Suprapubic skin (tissue), 3 donors: ENCODE data around the gene APLNR.

Experiments used
- EP300 ChIP-seq: sonication (generic); formaldehyde crosslinking; IDR thresholded peaks from one replicate; pipeline ENCODE4 v1.6.1; 2017; ENCODE audit warnings: antibody characterized with exemption
- TF ChIP-seq, protein P1 (sequence below), 2 donors: fragments of 200-600 bp in 1 of 2; fragments of 450-650 bp in 1 of 2; sonication (generic) in 1 of 2; IDR thresholded peaks; one replicate each; pipeline ENCODE4 v1.5.1; 2016 to 2019; ENCODE audit warnings: antibody characterized with exemption in 2 of 2, mild to moderate bottlenecking in 1 of 2, moderate library complexity in 1 of 2

DNA sequence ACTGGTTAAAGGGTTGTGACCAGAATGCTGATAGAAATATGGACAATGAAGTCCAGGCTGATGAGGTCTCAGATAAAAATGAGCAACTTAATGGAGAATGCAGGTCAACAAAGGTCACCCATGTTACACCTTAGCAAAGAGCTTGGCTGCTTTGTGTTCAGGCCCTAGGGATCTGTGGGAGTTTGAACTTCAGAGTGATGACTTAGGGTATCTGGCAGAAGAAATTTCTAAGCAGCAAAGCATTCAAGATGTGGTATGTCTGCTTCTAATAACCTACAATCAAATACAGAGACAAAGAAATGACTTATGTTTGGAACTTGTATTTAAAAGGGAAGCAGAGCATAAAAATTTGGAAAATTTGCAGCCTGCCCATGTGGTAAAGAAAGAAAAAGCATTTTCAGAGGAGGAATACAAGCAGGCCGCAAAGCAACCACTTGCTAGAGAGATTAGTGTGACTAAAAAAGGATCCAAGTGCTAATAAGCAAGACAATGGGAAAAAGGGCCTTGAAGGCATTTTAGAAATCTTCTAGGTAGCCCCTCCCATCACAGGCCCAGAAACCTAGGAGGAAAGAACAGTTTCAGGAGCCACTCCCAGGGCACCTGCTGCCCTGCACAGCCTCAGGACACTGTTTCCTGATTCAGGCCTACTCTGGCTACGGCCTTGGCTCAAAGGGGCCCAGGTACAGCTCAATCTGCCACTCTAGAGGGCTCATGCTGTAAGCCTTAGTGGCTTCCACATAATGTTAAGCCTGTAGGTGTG is 46.4 kb upstream of the APLNR start:
- TF ChIP-seq EP300, result no peak
- TF ChIP-seq, protein P1, sequence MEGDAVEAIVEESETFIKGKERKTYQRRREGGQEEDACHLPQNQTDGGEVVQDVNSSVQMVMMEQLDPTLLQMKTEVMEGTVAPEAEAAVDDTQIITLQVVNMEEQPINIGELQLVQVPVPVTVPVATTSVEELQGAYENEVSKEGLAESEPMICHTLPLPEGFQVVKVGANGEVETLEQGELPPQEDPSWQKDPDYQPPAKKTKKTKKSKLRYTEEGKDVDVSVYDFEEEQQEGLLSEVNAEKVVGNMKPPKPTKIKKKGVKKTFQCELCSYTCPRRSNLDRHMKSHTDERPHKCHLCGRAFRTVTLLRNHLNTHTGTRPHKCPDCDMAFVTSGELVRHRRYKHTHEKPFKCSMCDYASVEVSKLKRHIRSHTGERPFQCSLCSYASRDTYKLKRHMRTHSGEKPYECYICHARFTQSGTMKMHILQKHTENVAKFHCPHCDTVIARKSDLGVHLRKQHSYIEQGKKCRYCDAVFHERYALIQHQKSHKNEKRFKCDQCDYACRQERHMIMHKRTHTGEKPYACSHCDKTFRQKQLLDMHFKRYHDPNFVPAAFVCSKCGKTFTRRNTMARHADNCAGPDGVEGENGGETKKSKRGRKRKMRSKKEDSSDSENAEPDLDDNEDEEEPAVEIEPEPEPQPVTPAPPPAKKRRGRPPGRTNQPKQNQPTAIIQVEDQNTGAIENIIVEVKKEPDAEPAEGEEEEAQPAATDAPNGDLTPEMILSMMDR (IDR thresholded peaks at IDR 0.05), result no peak
